Glutamatergic neuron (in vitro differentiated cells): ENCODE measurements around the gene ABHD8. TPM values are rescaled to one million over a fixed set of nuclear protein-coding genes. Genes with fewer than 3 reads are reported as not detected.

ENCODE experiments used
- DNase-seq: peaks from one replicate; pipeline ENCODE4 v3.0.0; 2022
- H3K27ac Mint-ChIP-seq: one replicate; pipeline ENCODE4 v1.8.0; 2020; ENCODE audit warnings: mild to moderate bottlenecking, mixed read lengths, inconsistent platforms; ENCODE audit not compliant: unreplicated experiment
- H3K27me3 Mint-ChIP-seq: one replicate; pipeline ENCODE4 v1.8.0; 2020; ENCODE audit warnings: mild to moderate bottlenecking, moderate library complexity, mixed read lengths, inconsistent platforms; ENCODE audit not compliant: unreplicated experiment
- H3K36me3 Mint-ChIP-seq: one replicate; pipeline ENCODE4 v1.8.0; 2020; ENCODE audit warnings: mild to moderate bottlenecking, mixed read lengths, inconsistent platforms; ENCODE audit not compliant: unreplicated experiment
- H3K4me1 Mint-ChIP-seq: one replicate; pipeline ENCODE4 v1.8.0; 2020; ENCODE audit warnings: mild to moderate bottlenecking, low read depth, mixed read lengths, inconsistent platforms; ENCODE audit not compliant: unreplicated experiment
- H3K4me3 Mint-ChIP-seq: one replicate; pipeline ENCODE4 v1.8.0; 2020; ENCODE audit warnings: mild to moderate bottlenecking, mixed read lengths, inconsistent platforms; ENCODE audit not compliant: unreplicated experiment
- H3K9me3 Mint-ChIP-seq: one replicate; pipeline ENCODE4 v1.8.0; 2020; ENCODE audit warnings: mild to moderate bottlenecking, moderate library complexity, mixed read lengths, inconsistent platforms; ENCODE audit not compliant: unreplicated experiment
- CTCF ChIP-seq: fragments of 200-600 bp; sonication (generic); IDR thresholded peaks from one replicate; pipeline ENCODE4 v1.5.0; 2021; ENCODE audit not compliant: partially characterized antibody, unreplicated experiment
- total RNA-seq: library from RNA; stranded (reverse); fragmentation: NEBNext Ultra II Directional; extraction: Animal tissue kit (Norgen Biotek cat#: 25700); gene quantifications from one replicate; pipeline ENCODE4 v1.2.1, GENCODE V29; 2021; ENCODE audit not compliant: unreplicated experiment

The ABHD8 gene
- total RNA-seq, 1 donor from 2014 or later: 14.1 TPM

- H3K36me3 Mint-ChIP-seq: no peaks in the 10 kb centered on the region
- no peak overlapping the region for H3K27ac Mint-ChIP-seq
- H3K4me1 Mint-ChIP-seq: peaks cover 3% of the 10 kb centered on the region
- TF ChIP-seq CTCF: no peak
- peaks cover 8% of the 10 kb centered on the region for H3K9me3 Mint-ChIP-seq
- H3K27me3 Mint-ChIP-seq: peaks cover 5% of the 10 kb centered on the region
- H3K4me3 Mint-ChIP-seq: no peak overlapping the region
- DNase-seq: peak; percentile 17
Measured at GRCh38 chr19:17340871-17341357, 37.7 kb upstream of the ABHD8 start.

GRCh38 chr19:17340302-17340870, 37.2 kb upstream of the ABHD8 start:
- Mint-ChIP-seq H3K27ac (no peak overlapping the region), H3K4me1 (peaks cover 3% of the 10 kb centered on the region), H3K36me3 (no peaks in the 10 kb centered on the region), H3K9me3 (peaks cover 8% of the 10 kb centered on the region), H3K27me3 (peaks cover 5% of the 10 kb centered on the region), H3K4me3 (no peak overlapping the region)
- no peak for DNase-seq
- TF ChIP-seq CTCF: no peak

GRCh38 chr19:17339088-17339741, 36.0 kb upstream of the ABHD8 start:
- Mint-ChIP-seq H3K9me3 (peaks cover 11% of the 10 kb centered on the region), H3K4me3 (no peak overlapping the region), H3K4me1 (peaks cover 5% of the 10 kb centered on the region), H3K27me3 (peaks cover 10% of the 10 kb centered on the region), H3K36me3 (no peaks in the 10 kb centered on the region), H3K27ac (no peak overlapping the region)
- DNase-seq: no peak
- no peak for TF ChIP-seq CTCF

GRCh38 chr19:17338433-17339078, 35.3 kb upstream of the ABHD8 start:
- Mint-ChIP-seq H3K4me1 (peaks cover 5% of the 10 kb centered on the region), H3K27ac (no peak overlapping the region), H3K36me3 (no peaks in the 10 kb centered on the region), H3K27me3 (peaks cover 10% of the 10 kb centered on the region), H3K4me3 (peak overlapping the region; percentile 99), H3K9me3 (peaks cover 13% of the 10 kb centered on the region)
- no peak for DNase-seq
- TF ChIP-seq CTCF: no peak
